Lower leg skin (tissue), 3 donors: ENCODE data around the gene PSORS1C2.

ENCODE experiments used
- CTCF ChIP-seq, 3 donors: fragments of 450-650 bp; IDR thresholded peaks; one replicate each; pipeline ENCODE4 v1.5.1; 2016; ENCODE audit warnings: antibody characterized with exemption in 3 of 3, mild to moderate bottlenecking in 3 of 3, moderate library complexity in 2 of 3
- POLR2A ChIP-seq, 2 donors: fragments of 450-650 bp; IDR thresholded peaks; one replicate each; pipeline ENCODE4 v1.6.1; 2016 to 2017; ENCODE audit warnings: antibody characterized with exemption in 2 of 2, mild to moderate bottlenecking in 1 of 2, moderate library complexity in 1 of 2

GRCh38 chr6:31149827-31150447, 11.1 kb upstream of the PSORS1C2 start:
- TF ChIP-seq CTCF (IDR thresholded peaks at IDR 0.05) (no peak), POLR2A (IDR thresholded peaks at IDR 0.05) (no peak)
